ENCODE results near the gene LCE2C. TPM values are rescaled to one million over a fixed set of nuclear protein-coding genes. Genes with fewer than 3 reads are reported as not detected.

The LCE2C gene
- polyA plus RNA-seq, 1 of the 3 experiments (the other 2 are of a cell fraction) = not detected

- TF ChIP-seq RFX5 (IDR thresholded peaks at IDR 0.05; ENCODE audit: low read length) (no peak), CHD2 (IDR thresholded peaks at IDR 0.05; ENCODE audit: low read length, partially characterized antibody) (no peak), GATA2 (CRISPR knock-in tag; IDR thresholded peaks at IDR 0.05) (no peak), MEF2A (IDR thresholded peaks at IDR 0.05; ENCODE audit: borderline replicate concordance, low read depth) (no peak), SIN3A (IDR thresholded peaks at IDR 0.05; ENCODE audit: borderline replicate concordance, low read depth, low read length) (no peak), PBX3 (IDR thresholded peaks at IDR 0.05) (no peak), RAD21 (IDR thresholded peaks at IDR 0.05; ENCODE audit: low read length) (no peak), RCOR1 (IDR thresholded peaks at IDR 0.05; ENCODE audit: low read length) (no peak), POLR2AphosphoS5 (IDR thresholded peaks at IDR 0.05; ENCODE audit: low read depth, low read length) (no peak)
These were observed 32.8 kb downstream of the LCE2C start, which contains the start of gene LCE4A (continued) for GRCh38 chr1:152707860-152708259.

DNA sequence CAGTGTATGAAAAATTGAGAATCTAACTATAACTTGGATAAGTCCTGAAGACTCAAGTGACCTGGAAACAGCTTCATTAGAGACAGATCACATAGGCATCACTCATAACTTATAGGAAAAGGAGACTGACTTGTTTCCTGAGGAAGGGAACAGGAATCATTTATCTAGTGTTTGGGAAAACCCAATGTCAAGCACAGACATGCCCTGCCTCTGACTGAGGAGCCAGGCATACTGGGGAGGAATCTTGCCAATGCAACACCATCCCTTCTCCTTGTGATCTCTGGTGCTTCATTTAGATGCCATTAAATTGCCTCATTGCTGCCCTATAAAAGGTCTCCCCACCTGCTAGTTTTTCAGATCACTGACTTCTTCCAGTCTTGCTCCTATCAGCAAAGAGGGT lies 43.2 kb downstream of the LCE2C start:
- H4K20me1 ChIP-seq (ENCODE audit: insufficient read depth) = no peaks in the 10 kb centered on the region
- POLR2A ChIA-PET = no interaction called here
- no peak overlapping the region for H3K27ac ChIP-seq (ENCODE audit: low read depth in 2 of 2, low read length in 1 of 2)
- TF ChIP-seq RCOR1 (IDR thresholded peaks at IDR 0.05; ENCODE audit: low read length) (no peak), MXI1 (IDR thresholded peaks at IDR 0.05; ENCODE audit: low read depth, low read length) (no peak), TCF12 (IDR thresholded peaks at IDR 0.05) (no peak)
- no peak overlapping the region for H3K9ac ChIP-seq
- no peaks in the 10 kb centered on the region for H3F3A ChIP-seq (replicated peaks; ENCODE audit: insufficient read depth)
- no peaks in the 10 kb centered on the region for H3K9me3 ChIP-seq
- 0 out of 2 replicates have a peak, but pooled peaks cover 4% of the 10 kb centered on the region for H3K27me3 ChIP-seq (ENCODE audit: insufficient read depth)
- no peak overlapping the region for H3K4me2 ChIP-seq
- no peaks in the 10 kb centered on the region for H3K79me2 ChIP-seq (ENCODE audit: insufficient read depth)
- H3K4me3 ChIP-seq (ENCODE audit: low read depth in 2 of 2, low read length in 1 of 2) = no peak overlapping the region
- no peaks in the 10 kb centered on the region for H3K9me2 ChIP-seq
- no peaks in the 10 kb centered on the region for H3K4me1 ChIP-seq (ENCODE audit: control insufficient read depth in 1 of 2, insufficient read depth in 2 of 2, low read depth in 1 of 2, low read length in 1 of 2)
- no peaks in the 10 kb centered on the region for H3K36me3 ChIP-seq (replicated peaks in 1 of 2; ENCODE audit: control insufficient read depth in 1 of 2, insufficient read depth in 2 of 2, low read length in 1 of 2)
- no peak overlapping the region for H2AFZ ChIP-seq (ENCODE audit: low read depth)
- no peak for DNase-seq
- CTCF ChIA-PET = no interaction called here

DNA sequence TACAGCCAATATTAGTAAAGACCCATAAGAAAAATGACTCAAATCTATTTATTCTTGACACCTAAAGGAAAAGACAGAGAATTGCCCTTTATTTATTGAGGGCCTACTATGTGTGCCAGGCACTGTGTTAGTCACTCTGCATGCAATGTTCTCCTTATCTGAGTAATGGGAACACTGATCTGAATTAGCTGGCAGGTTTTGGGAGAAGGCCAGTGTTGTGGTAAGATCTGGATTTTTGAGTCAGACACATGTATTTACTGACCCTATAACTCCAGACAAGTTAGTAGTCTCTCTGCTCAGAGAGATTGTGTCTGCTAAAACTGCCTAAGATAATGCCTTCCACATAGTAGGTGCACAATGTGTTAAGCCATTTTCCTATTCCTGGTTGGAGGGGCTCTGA lies 50.2 kb downstream of the LCE2C start:
- Histone ChIP-seq H3K79me2 (ENCODE audit: insufficient read depth) (no peaks in the 10 kb centered on the region), H3K9me3 (no peaks in the 10 kb centered on the region), H3K4me2 (no peak overlapping the region), H3K9me2 (no peaks in the 10 kb centered on the region), H3K27me3 (ENCODE audit: insufficient read depth) (peaks cover 16% of the 10 kb centered on the region; the same call in 1 of the 2 replicates), H3K9ac (no peak overlapping the region), H3K4me3 (ENCODE audit: low read depth in 2 of 2, low read length in 1 of 2) (no peak overlapping the region), H3K36me3 (replicated peaks in 1 of 2; ENCODE audit: control insufficient read depth in 1 of 2, insufficient read depth in 2 of 2, low read length in 1 of 2) (no peaks in the 10 kb centered on the region), H2AFZ (ENCODE audit: low read depth) (no peak overlapping the region), H3K27ac (ENCODE audit: low read depth in 2 of 2, low read length in 1 of 2) (no peak overlapping the region), H3F3A (replicated peaks; ENCODE audit: insufficient read depth) (no peaks in the 10 kb centered on the region), H4K20me1 (ENCODE audit: insufficient read depth) (no peaks in the 10 kb centered on the region), H3K4me1 (ENCODE audit: control insufficient read depth in 1 of 2, insufficient read depth in 2 of 2, low read depth in 1 of 2, low read length in 1 of 2) (no peaks in the 10 kb centered on the region)
- no peak for TF ChIP-seq RFX5 (IDR thresholded peaks at IDR 0.05; ENCODE audit: low read length)
- DNase-seq = no peak
- POLR2A ChIA-PET = no interaction called here
- CTCF ChIA-PET = no interaction called here

Other genes starting within 250 kb of the LCE2C start
- gene LCE5A, start 164.5 kb upstream of the LCE2C start, polyA plus RNA-seq (2012; rRNA removed) = not detected in 2 replicates
- not detected in 2 replicates for gene CRCT1, start 160.8 kb upstream of the LCE2C start, polyA plus RNA-seq (2012; rRNA removed)
- not detected in 2 replicates for gene LCE3E, start 108.5 kb upstream of the LCE2C start, polyA plus RNA-seq (2012; rRNA removed)
- not detected in 2 replicates for gene LCE3D, start 94.8 kb upstream of the LCE2C start, polyA plus RNA-seq (2012; rRNA removed)
- gene LCE3C, start 75.0 kb upstream of the LCE2C start, polyA plus RNA-seq (2012; rRNA removed) = not detected in 2 replicates
- gene LCE3B, start 61.5 kb upstream of the LCE2C start, polyA plus RNA-seq (2012; rRNA removed) = not detected in 2 replicates
- not detected in 2 replicates for gene LCE3A, start 52.2 kb upstream of the LCE2C start, polyA plus RNA-seq (2012; rRNA removed)
- gene LCE2D, start 11.9 kb upstream of the LCE2C start, polyA plus RNA-seq (2012; rRNA removed) = not detected in 2 replicates
- not detected in 2 replicates for gene LCE2B, start 10.8 kb downstream of the LCE2C start, polyA plus RNA-seq (2012; rRNA removed)
- gene LCE2A, start 23.1 kb downstream of the LCE2C start, polyA plus RNA-seq (2012; rRNA removed) = not detected in 2 replicates
- gene LCE4A, start 32.9 kb downstream of the LCE2C start, polyA plus RNA-seq (2012; rRNA removed) = not detected in 2 replicates
- gene KPRP, start 82.7 kb downstream of the LCE2C start, polyA plus RNA-seq (2012; rRNA removed) = not detected in 2 replicates
- gene LCE1F, start 99.9 kb downstream of the LCE2C start, polyA plus RNA-seq (2012; rRNA removed) = not detected in 2 replicates
- not detected in 2 replicates for gene LCE1E, start 111.0 kb downstream of the LCE2C start, polyA plus RNA-seq (2012; rRNA removed)
- gene LCE1D, start 121.4 kb downstream of the LCE2C start, polyA plus RNA-seq (2012; rRNA removed) = not detected in 2 replicates
- not detected in 2 replicates for gene LCE1C, start 131.4 kb downstream of the LCE2C start, polyA plus RNA-seq (2012; rRNA removed)
- gene LCE1B, start 136.7 kb downstream of the LCE2C start, polyA plus RNA-seq (2012; rRNA removed) = not detected in 2 replicates
- not detected in 2 replicates for gene LCE1A, start 152.2 kb downstream of the LCE2C start, polyA plus RNA-seq (2012; rRNA removed)
- not detected in 2 replicates for gene LCE6A, start 167.6 kb downstream of the LCE2C start, polyA plus RNA-seq (2012; rRNA removed)
- gene LCE7A, start 184.7 kb downstream of the LCE2C start, polyA plus RNA-seq (2012; rRNA removed) = not detected in 2 replicates
- gene SMCP, start 203.0 kb downstream of the LCE2C start, polyA plus RNA-seq (2012; rRNA removed) = not detected in 2 replicates
- gene IVL, start 233.3 kb downstream of the LCE2C start, polyA plus RNA-seq (2012; rRNA removed) = 0.64 and 0.86 TPM in 2 replicates

Data from SK-N-SH (cell line).